ENCODE measurements around the gene COG3. TPM values are rescaled to one million over a fixed set of nuclear protein-coding genes. Genes with fewer than 3 reads are reported as not detected.

Gene COG3, protein sequence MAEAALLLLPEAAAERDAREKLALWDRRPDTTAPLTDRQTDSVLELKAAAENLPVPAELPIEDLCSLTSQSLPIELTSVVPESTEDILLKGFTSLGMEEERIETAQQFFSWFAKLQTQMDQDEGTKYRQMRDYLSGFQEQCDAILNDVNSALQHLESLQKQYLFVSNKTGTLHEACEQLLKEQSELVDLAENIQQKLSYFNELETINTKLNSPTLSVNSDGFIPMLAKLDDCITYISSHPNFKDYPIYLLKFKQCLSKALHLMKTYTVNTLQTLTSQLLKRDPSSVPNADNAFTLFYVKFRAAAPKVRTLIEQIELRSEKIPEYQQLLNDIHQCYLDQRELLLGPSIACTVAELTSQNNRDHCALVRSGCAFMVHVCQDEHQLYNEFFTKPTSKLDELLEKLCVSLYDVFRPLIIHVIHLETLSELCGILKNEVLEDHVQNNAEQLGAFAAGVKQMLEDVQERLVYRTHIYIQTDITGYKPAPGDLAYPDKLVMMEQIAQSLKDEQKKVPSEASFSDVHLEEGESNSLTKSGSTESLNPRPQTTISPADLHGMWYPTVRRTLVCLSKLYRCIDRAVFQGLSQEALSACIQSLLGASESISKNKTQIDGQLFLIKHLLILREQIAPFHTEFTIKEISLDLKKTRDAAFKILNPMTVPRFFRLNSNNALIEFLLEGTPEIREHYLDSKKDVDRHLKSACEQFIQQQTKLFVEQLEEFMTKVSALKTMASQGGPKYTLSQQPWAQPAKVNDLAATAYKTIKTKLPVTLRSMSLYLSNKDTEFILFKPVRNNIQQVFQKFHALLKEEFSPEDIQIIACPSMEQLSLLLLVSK
- total RNA-seq, result 31.7 and 36.1 TPM in 2 replicates
- polyA plus RNA-seq, result 19.9 and 27.3 TPM in 2 replicates

DNA sequence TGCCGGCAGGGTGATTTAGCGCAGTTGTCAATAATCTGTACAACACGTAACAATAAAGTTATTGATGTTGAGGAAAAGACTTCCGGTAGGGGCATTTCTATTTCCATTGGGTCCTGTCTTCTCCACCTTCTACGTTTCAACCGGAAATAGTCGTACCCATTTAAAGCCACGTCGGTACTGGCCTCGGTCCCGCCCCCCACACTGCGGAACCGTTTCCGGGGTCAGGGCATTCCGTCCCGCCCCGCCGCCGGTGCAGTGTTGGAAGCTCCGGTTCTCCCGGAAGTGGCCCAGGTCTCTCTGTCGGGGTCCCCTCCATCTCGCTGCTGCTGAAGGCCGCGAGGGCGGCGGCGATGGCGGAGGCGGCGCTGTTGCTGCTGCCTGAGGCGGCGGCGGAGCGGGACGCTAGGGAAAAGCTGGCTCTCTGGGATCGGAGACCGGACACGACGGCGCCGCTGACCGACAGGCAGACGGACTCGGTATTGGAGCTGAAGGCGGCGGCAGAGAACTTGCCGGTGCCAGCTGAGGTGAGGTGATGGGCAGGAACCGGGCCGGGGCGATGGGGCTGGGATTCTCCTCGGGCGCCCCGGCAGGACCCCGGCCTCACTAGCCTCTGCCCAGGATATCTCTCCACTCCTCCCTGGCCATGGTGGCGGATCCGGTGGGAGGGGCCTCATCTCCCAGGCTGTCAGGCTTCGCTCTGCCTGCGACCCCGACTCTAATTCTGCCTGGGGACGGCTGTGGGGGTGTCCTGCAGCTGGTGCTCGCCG is at the start of gene COG3:
TSS of gene COG3 (plus strand) at position 253 of the 767 bp plus-strand sequence. CDS start at position 351, 98 bp downstream.
- H2AFZ ChIP-seq, result peak within 1 kb of the TSS; percentile 85
- under 1% methylated on average over 54 of the region's 63 CpGs for WGBS (ENCODE audit: low lambda C conversion rate, missing lambda C conversion rate)

DNA sequence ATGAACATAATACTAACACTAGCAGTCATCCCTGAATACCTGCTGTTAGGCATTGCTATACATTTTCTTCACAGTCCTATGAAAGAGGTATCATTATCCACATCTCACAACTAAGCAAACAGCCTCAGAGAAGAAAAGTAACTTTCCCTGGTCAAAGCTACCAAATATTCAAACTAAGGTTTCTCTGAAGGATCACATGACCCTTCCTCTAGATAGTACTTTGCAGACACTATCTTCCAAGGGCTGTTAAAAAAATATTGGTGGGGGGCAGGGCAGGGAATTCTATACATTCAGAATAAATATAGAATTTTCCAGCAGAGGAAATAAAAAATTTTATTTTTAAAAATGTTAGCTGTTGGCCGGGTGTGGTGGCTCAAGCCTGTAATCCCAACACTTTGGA is 49.6 kb upstream of the COG3 start:
- no peaks in the 10 kb centered on the region for H4K20me1 ChIP-seq (ENCODE audit: insufficient read depth, poor library complexity, severe bottlenecking)
- peak overlapping the region; percentile 59 for H3K27ac ChIP-seq
- no peak overlapping the region for H3K4me3 ChIP-seq
- no peaks in the 10 kb centered on the region for H3K36me3 ChIP-seq (replicated peaks; ENCODE audit: insufficient read depth, low read depth)
- peak overlapping the region; percentile 60 for H2AFZ ChIP-seq
- H3K79me2 ChIP-seq, result peaks cover 34% of the 10 kb centered on the region
- TF ChIP-seq EZH2 (IDR thresholded peaks at IDR 0.05; ENCODE audit: borderline replicate concordance), result no peak
- TF ChIP-seq, protein P1, sequence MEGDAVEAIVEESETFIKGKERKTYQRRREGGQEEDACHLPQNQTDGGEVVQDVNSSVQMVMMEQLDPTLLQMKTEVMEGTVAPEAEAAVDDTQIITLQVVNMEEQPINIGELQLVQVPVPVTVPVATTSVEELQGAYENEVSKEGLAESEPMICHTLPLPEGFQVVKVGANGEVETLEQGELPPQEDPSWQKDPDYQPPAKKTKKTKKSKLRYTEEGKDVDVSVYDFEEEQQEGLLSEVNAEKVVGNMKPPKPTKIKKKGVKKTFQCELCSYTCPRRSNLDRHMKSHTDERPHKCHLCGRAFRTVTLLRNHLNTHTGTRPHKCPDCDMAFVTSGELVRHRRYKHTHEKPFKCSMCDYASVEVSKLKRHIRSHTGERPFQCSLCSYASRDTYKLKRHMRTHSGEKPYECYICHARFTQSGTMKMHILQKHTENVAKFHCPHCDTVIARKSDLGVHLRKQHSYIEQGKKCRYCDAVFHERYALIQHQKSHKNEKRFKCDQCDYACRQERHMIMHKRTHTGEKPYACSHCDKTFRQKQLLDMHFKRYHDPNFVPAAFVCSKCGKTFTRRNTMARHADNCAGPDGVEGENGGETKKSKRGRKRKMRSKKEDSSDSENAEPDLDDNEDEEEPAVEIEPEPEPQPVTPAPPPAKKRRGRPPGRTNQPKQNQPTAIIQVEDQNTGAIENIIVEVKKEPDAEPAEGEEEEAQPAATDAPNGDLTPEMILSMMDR (IDR thresholded peaks at IDR 0.05; ENCODE audit: poor library complexity), result no peak
- TF ChIP-seq EZH2phosphoT487 (IDR thresholded peaks at IDR 0.05; ENCODE audit: low read depth, severe bottlenecking, unreplicated experiment), result no peak
- WGBS (ENCODE audit: low lambda C conversion rate, missing lambda C conversion rate), result 80% methylated on average over 1 of the region's 1 CpG
- H3K4me1 ChIP-seq (ENCODE audit: insufficient read depth), result peaks cover 17% of the 10 kb centered on the region
- H3K9me2 ChIP-seq (replicated peaks; ENCODE audit: insufficient read depth), result no peaks in the 10 kb centered on the region
- H3K4me2 ChIP-seq, result peak overlapping the region; percentile 61
- DNase-seq (ENCODE audit: low spot score), result no peak
- H3K9me3 ChIP-seq (ENCODE audit: low read depth), result no peaks in the 10 kb centered on the region
- H3K27me3 ChIP-seq, result no peaks in the 10 kb centered on the region

More for the DNA sequence above, at the start of gene COG3:
- Histone ChIP-seq H3K9me2 (replicated peaks; ENCODE audit: insufficient read depth) (no peaks in the 10 kb centered on the region), H3K27ac (peak within 1 kb of the TSS; percentile 96), H3K4me1 (ENCODE audit: insufficient read depth) (peaks cover 25% of the 10 kb centered on the region), H4K20me1 (ENCODE audit: insufficient read depth, poor library complexity, severe bottlenecking) (peaks cover 45% of the 10 kb centered on the region), H3K9me3 (ENCODE audit: low read depth) (no peaks in the 10 kb centered on the region), H3K4me2 (peak within 1 kb of the TSS; percentile 86), H3K4me3 (peak within 1 kb of the TSS; percentile 81), H3K27me3 (no peaks in the 10 kb centered on the region), H3K36me3 (replicated peaks; ENCODE audit: insufficient read depth, low read depth) (no peaks in the 10 kb centered on the region), H3K79me2 (peaks cover 46% of the 10 kb centered on the region)
- TF ChIP-seq EZH2phosphoT487 (IDR thresholded peaks at IDR 0.05; ENCODE audit: low read depth, severe bottlenecking, unreplicated experiment), result no peak
- TF ChIP-seq, protein P1 (IDR thresholded peaks at IDR 0.05; ENCODE audit: poor library complexity), result peak; percentile 7
- peak; percentile 97 for DNase-seq (ENCODE audit: low spot score)

DNA sequence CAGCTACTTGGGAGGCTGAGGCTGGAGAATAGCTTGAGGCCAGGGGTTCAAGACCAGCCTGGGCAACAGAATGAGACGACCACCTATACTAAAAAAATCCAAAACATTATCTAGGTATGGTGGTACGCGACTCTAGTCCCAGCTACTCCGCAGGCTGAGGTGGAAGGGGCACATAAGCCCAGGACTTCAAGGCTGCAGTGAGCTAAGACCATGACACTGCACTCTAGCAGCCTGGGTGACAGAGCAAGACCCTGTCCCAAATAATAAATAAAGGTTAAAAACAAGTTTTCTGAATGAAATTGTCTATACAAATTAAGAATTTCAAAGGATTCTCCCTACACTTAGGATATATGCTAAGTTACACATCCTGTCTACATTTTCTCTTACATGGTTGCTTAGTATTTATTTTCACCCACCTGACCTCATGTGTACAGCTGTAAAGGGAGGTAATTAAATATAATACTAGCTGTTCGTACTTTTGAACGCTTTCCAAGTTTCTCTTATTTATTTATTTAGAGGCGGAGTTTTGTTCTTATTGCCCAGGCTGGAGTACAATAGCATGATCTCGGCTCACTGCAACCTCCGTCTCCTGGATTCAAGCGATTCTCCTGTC is 48.1 kb upstream of the COG3 start:
- no peaks in the 10 kb centered on the region for H4K20me1 ChIP-seq (ENCODE audit: insufficient read depth, poor library complexity, severe bottlenecking)
- H2AFZ ChIP-seq, result no peak overlapping the region
- H3K9me3 ChIP-seq (ENCODE audit: low read depth), result no peaks in the 10 kb centered on the region
- peaks cover 17% of the 10 kb centered on the region for H3K4me1 ChIP-seq (ENCODE audit: insufficient read depth)
- no peaks in the 10 kb centered on the region for H3K9me2 ChIP-seq (replicated peaks; ENCODE audit: insufficient read depth)
- H3K27ac ChIP-seq, result peak overlapping the region; percentile 75
- peak overlapping the region; percentile 90 for H3K4me2 ChIP-seq
- no peaks in the 10 kb centered on the region for H3K27me3 ChIP-seq
- no peak for TF ChIP-seq EZH2phosphoT487 (IDR thresholded peaks at IDR 0.05; ENCODE audit: low read depth, severe bottlenecking, unreplicated experiment)
- TF ChIP-seq EZH2 (IDR thresholded peaks at IDR 0.05; ENCODE audit: borderline replicate concordance), result no peak
- TF ChIP-seq, protein P1 (IDR thresholded peaks at IDR 0.05; ENCODE audit: poor library complexity), result no peak
- DNase-seq (ENCODE audit: low spot score), result no peak
- no peaks in the 10 kb centered on the region for H3K36me3 ChIP-seq (replicated peaks; ENCODE audit: insufficient read depth, low read depth)
- peaks cover 34% of the 10 kb centered on the region for H3K79me2 ChIP-seq
- H3K4me3 ChIP-seq, result no peak overlapping the region
- WGBS (ENCODE audit: low lambda C conversion rate, missing lambda C conversion rate), result 67% methylated on average over 10 of the region's 10 CpGs

Measured in hepatocyte (in vitro differentiated cells).